ENCODE results near the gene PAX5. TPM values are rescaled to one million over a fixed set of nuclear protein-coding genes. Genes with fewer than 3 reads are reported as not detected.

The PAX5 gene
- total and polyA plus RNA-seq, 2 of the 13 experiments (the other 11 are each of a cell fraction or from before 2014, with no cell fraction given): not detected

- peaks cover 6 to 45% of the 10 kb centered on the region in 2 experiments for H3K27me3 ChIP-seq (ENCODE audit: control insufficient read depth in 1 of 2, insufficient read depth in 2 of 2, low read length in 2 of 2)
Measured at GRCh38 chr9:36985769-36986467, 48.1 kb downstream of the PAX5 start.

DNA sequence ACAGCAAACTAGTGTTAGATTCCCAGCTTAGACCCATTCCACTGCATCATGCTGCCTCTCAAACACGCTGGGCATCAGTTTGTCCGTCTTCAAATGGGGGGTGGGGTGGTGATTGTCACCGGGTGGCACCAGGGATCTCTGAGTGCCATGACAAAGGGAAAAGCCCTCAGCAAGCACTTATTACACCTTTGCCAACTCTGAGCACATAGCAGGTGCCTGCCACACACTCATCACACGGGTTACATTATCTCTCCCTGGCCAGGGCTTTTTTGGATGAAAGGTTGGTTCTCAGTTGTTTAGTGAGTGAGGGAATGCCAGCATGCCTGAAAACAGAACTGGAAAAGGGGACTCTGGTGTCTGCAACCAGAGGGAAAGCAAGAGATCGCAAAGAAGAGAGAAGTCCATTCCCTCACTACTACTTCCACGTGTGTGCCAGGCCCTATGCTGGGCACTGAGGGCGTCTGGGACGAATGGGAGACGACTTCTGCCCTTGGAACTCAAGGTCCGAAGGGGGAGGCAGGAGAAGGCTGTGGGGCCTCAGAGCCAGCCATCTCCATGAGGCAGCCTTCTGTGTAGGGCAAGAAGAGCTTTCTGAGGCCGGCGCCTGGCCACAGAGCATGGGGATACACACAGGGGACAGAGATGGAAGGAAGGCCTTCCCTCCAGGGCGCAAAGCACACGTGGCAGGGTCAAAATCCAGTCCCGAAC is 48.9 kb downstream of the PAX5 start:
- no peak overlapping the region for H2AFZ ChIP-seq (ENCODE audit: low read length)
- H3K79me2 ChIP-seq (ENCODE audit: insufficient read depth, low read length): no peaks in the 10 kb centered on the region
- intact Hi-C loops (cut with micrococcal nuclease; ENCODE audit: unreplicated experiment): no loop called here
- H3K27ac ChIP-seq (ENCODE audit: extremely low read length, insufficient read depth, low read length): no peak overlapping the region
- no peaks in the 10 kb centered on the region for H3K4me1 ChIP-seq (ENCODE audit: insufficient read depth, low read length)
- no peak overlapping the region for H3K4me2 ChIP-seq (ENCODE audit: low read depth, low read length)
- ATAC-seq: no peak
- no peak overlapping the region for H3K4me3 ChIP-seq (replicated peaks in 1 of 3; ENCODE audit: insufficient read depth in 1 of 3, low read depth in 2 of 3, low read length in 3 of 3)
- in situ Hi-C loops (cut with HindIII; ENCODE audit: extremely low pct_ligation_motif_present, low pct_unique_long_range_greater_than_20kb): no loop called here
- no peak overlapping the region for H3K9ac ChIP-seq (ENCODE audit: insufficient read depth, low read depth, low read length)
- POLR2A ChIA-PET: no interaction called here
- no peaks in the 10 kb centered on the region for H4K20me1 ChIP-seq (ENCODE audit: insufficient read depth, low read length)
- 23% methylated on average over 11 of the region's 15 CpGs for WGBS (ENCODE audit: low lambda C conversion rate)
- H3K9me3 ChIP-seq (ENCODE audit: low read length): no peaks in the 10 kb centered on the region
- BruUV-seq (replicated peaks): no TSS peak
- CTCF ChIA-PET (ENCODE audit: low intra/inter-chr PET ratio, low total read pairs): no interaction called here
- DNase-seq (ENCODE audit: low spot score): no peak
- no peaks in the 10 kb centered on the region for H3K36me3 ChIP-seq (replicated peaks in 1 of 2; ENCODE audit: control insufficient read depth in 1 of 2, insufficient read depth in 2 of 2, low read length in 2 of 2)
- no peak for FAIRE-seq
- H3K27me3 ChIP-seq (ENCODE audit: control insufficient read depth in 1 of 2, insufficient read depth in 2 of 2, low read length in 2 of 2): peaks cover 6 to 49% of the 10 kb centered on the region in 2 experiments
- TF ChIP-seq ARID2 (CRISPR knock-in tag; IDR thresholded peaks at IDR 0.05; ENCODE audit: borderline replicate concordance) (no peak), CSRNP1 (CRISPR knock-in tag; IDR thresholded peaks at IDR 0.05) (no peak), ZNF430 (CRISPR knock-in tag; IDR thresholded peaks at IDR 0.05) (no peak), ZFP82 (CRISPR knock-in tag; IDR thresholded peaks at IDR 0.05; ENCODE audit: borderline replicate concordance) (no peak), FOXP1 (IDR thresholded peaks at IDR 0.05) (no peak), FOXP1 (CRISPR knock-in tag; IDR thresholded peaks at IDR 0.05) (no peak), KMT2B (CRISPR knock-in tag; IDR thresholded peaks at IDR 0.05) (no peak), MIER2 (CRISPR knock-in tag; IDR thresholded peaks at IDR 0.05) (no peak), IRF1 (CRISPR knock-in tag; IDR thresholded peaks at IDR 0.05; ENCODE audit: low read depth) (no peak)
- TF ChIP-seq, protein P1, sequence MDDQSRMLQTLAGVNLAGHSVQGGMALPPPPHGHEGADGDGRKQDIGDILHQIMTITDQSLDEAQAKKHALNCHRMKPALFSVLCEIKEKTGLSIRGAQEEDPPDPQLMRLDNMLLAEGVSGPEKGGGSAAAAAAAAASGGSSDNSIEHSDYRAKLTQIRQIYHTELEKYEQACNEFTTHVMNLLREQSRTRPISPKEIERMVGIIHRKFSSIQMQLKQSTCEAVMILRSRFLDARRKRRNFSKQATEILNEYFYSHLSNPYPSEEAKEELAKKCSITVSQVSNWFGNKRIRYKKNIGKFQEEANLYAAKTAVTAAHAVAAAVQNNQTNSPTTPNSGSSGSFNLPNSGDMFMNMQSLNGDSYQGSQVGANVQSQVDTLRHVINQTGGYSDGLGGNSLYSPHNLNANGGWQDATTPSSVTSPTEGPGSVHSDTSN (CRISPR knock-in tag; IDR thresholded peaks at IDR 0.05; ENCODE audit: borderline replicate concordance): no peak

More at GRCh38 chr9:36985769-36986467, 48.1 kb downstream of the PAX5 start:
- FAIRE-seq: no peak
- 69% methylated on average over 33 of the region's 70 CpGs for WGBS (ENCODE audit: low lambda C conversion rate)
- Histone ChIP-seq H3K4me3 (replicated peaks in 1 of 3; ENCODE audit: insufficient read depth in 1 of 3, low read depth in 2 of 3, low read length in 3 of 3) (no peak overlapping the region), H3K79me2 (ENCODE audit: insufficient read depth, low read length) (no peaks in the 10 kb centered on the region), H3K27ac (ENCODE audit: extremely low read length, insufficient read depth, low read length) (no peak overlapping the region), H3K4me2 (ENCODE audit: low read depth, low read length) (no peak overlapping the region), H3K9ac (ENCODE audit: insufficient read depth, low read depth, low read length) (no peak overlapping the region), H4K20me1 (ENCODE audit: insufficient read depth, low read length) (no peaks in the 10 kb centered on the region), H3K36me3 (replicated peaks in 1 of 2; ENCODE audit: control insufficient read depth in 1 of 2, insufficient read depth in 2 of 2, low read length in 2 of 2) (no peaks in the 10 kb centered on the region), H3K9me3 (ENCODE audit: low read length) (peaks cover 1% of the 10 kb centered on the region), H2AFZ (ENCODE audit: low read length) (no peak overlapping the region), H3K4me1 (ENCODE audit: insufficient read depth, low read length) (no peaks in the 10 kb centered on the region)
- TF ChIP-seq, protein P2, sequence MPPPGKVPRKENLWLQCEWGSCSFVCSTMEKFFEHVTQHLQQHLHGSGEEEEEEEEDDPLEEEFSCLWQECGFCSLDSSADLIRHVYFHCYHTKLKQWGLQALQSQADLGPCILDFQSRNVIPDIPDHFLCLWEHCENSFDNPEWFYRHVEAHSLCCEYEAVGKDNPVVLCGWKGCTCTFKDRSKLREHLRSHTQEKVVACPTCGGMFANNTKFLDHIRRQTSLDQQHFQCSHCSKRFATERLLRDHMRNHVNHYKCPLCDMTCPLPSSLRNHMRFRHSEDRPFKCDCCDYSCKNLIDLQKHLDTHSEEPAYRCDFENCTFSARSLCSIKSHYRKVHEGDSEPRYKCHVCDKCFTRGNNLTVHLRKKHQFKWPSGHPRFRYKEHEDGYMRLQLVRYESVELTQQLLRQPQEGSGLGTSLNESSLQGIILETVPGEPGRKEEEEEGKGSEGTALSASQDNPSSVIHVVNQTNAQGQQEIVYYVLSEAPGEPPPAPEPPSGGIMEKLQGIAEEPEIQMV (CRISPR knock-in tag; IDR thresholded peaks at IDR 0.05; ENCODE audit: low read depth): no peak
- no peak for ATAC-seq
- ChIA-PET CTCF (ENCODE audit: low intra/inter-chr PET ratio, low total read pairs) (no interaction called here), POLR2A (no interaction called here)
- BruUV-seq (replicated peaks): no TSS peak
- DNase-seq (ENCODE audit: low spot score): no peak
- in situ Hi-C loops (cut with HindIII; ENCODE audit: extremely low pct_ligation_motif_present, low pct_unique_long_range_greater_than_20kb) (no loop called here), intact Hi-C loops (cut with micrococcal nuclease; ENCODE audit: unreplicated experiment) (no loop called here)

Data from HepG2 (cell line).